Stomach (tissue), 9 donors: Measurements from ENCODE around the gene C17orf100. TPM values are rescaled to one million over a fixed set of nuclear protein-coding genes. Genes with fewer than 3 reads are reported as not detected.

Source experiments
- DNase-seq, 2 donors: peaks; one replicate each; pipeline versions ENCODE4 v3.0.0 to v3.0.0-alpha.2; 2013 to 2019
- H3K27ac ChIP-seq, 5 donors: fragments of 200-600 bp in 4 of 5; sonication (generic) in 4 of 5; one replicate each; pipeline ENCODE4 v1.5.1; 2013 to 2019; ENCODE audit warnings: mild to moderate bottlenecking in 1 of 5, moderate library complexity in 1 of 5
- H3K27me3 ChIP-seq, 3 donors: fragments of 200-600 bp; sonication (generic); one replicate each; pipeline ENCODE4 v1.5.1; 2017 to 2019; ENCODE audit warnings: mixed run types in 1 of 3
- H3K36me3 ChIP-seq, 4 donors: fragments of 200-600 bp; sonication (generic); 1 replicate in 3 of 4; 2 replicates in 1 of 4; pipeline ENCODE4 v1.5.1; 2016 to 2019
- H3K4me1 ChIP-seq, 4 donors: fragments of 200-600 bp; sonication (generic); one replicate each; pipeline ENCODE4 v1.5.1; 2016 to 2019
- H3K4me3 ChIP-seq, 4 donors: fragments of 200-600 bp; sonication (generic) in 3 of 4; one replicate each; pipeline ENCODE4 v1.5.1; 2016 to 2019; ENCODE audit warnings: mild to moderate bottlenecking in 1 of 4
- H3K9me3 ChIP-seq, 4 donors: fragments of 200-600 bp; sonication (generic); one replicate each; pipeline ENCODE4 v1.5.1; 2016 to 2019
- EP300 ChIP-seq: sonication (generic); formaldehyde crosslinking; IDR thresholded peaks from one replicate; pipeline ENCODE4 v1.6.1; 2017; ENCODE audit warnings: antibody characterized with exemption
- POLR2A ChIP-seq, 4 donors: fragments of 450-650 bp; IDR thresholded peaks; one replicate each; pipeline ENCODE4 v1.6.1; 2016; ENCODE audit warnings: antibody characterized with exemption in 4 of 4, control low read depth in 2 of 4, mild to moderate bottlenecking in 1 of 4, moderate library complexity in 1 of 4
- POLR2AphosphoS5 ChIP-seq, 3 donors: sonication (generic); formaldehyde crosslinking; IDR thresholded peaks; one replicate each; pipeline ENCODE4 v1.6.1; 2016; ENCODE audit warnings: antibody characterized with exemption in 3 of 3
- WGBS, 5 donors: extraction: QIAGEN DNeasy Blood & Tissue Kit in 3 of 5; methylation state at CpG; one replicate each; pipeline versions ENCODE4 v1.1.5 to v1.1.7; 2013 to 2018; 5-methylcytosine and 5-hydroxymethylcytosine counted together
- intact Hi-C: fragments of 100-400 bp; cut with DNase I; formaldehyde crosslinking; loops from one replicate; pipeline ENCODE4 v1.15.1; 2023; ENCODE audit warnings: low total_unique reads
- polyA plus RNA-seq, 3 donors: library from polyadenylated mRNA; stranded (reverse); fragments of 200-250 nt; gene quantifications; one replicate each; pipeline ENCODE4 v1.2.3, GENCODE V29; 2013
- total RNA-seq, 5 donors: library from RNA; depleted of rRNA; stranded (reverse); fragments of >200 nt; gene quantifications; one replicate each; pipeline versions ENCODE4 v1.1.0 to v1.2.3, GENCODE V29; 2014 to 2016
- TF ChIP-seq, protein P1 (sequence below), 7 experiments: fragments of 450-650 bp in 4 of 7; fragments of 200-600 bp in 3 of 7; sonication (generic) in 3 of 7; IDR thresholded peaks; one replicate each; pipeline ENCODE4 v1.5.1; 2016 to 2019; ENCODE audit warnings: antibody characterized with exemption in 7 of 7, control low read depth in 2 of 7, mild to moderate bottlenecking in 1 of 7
- donor health status: healthy with polysubstance abuse.
- donor health status: Bipolar disorder and iron deficiency.
- donor health status: healthy.

C17orf100 gene
- total and polyA plus RNA-seq, 8 donors, result 0.55 to 14.2 (median 1.8) TPM; not detected in 2

DNA sequence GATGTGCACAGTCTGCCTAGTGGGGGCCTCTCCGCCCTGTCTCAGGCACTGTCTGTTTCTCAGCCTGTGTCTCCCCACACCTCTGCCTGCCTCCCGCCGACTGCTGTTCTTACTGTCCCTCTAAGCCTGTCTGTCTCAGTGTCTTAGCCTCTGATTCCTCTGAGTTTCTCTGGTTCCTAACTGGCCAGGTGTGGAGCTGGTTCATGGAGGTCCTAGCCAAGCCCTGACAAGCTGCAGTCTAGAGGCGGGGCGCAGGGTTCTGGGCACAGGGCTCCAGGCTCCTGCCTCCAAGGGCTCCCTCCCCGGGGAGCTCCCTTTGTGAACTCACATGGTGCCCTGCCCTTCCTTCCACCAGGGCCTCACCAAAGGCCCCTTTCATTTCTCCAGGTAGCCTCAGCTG, 19.4 kb downstream of the C17orf100 start:
- H3K4me1 ChIP-seq, result peaks cover 0 to 4% (median 1%) of the 10 kb centered on the region in 4 donors
- H3K4me3 ChIP-seq, result no peak overlapping the region
- H3K36me3 ChIP-seq, result no peaks in the 10 kb centered on the region
- DNase-seq, result no peak
- intact Hi-C loops, result no loop called here
- no peak overlapping the region for H3K27ac ChIP-seq
- H3K27me3 ChIP-seq, result peaks cover 0 to 41% (median 0%) of the 10 kb centered on the region in 3 donors
- WGBS, 5 donors, result 77 to 89% (median 86%) methylated on average over 5 to 6 of the region's 6 CpGs
- H3K9me3 ChIP-seq, result no peaks in the 10 kb centered on the region
- TF ChIP-seq POLR2AphosphoS5 (IDR thresholded peaks at IDR 0.05) (no peak), POLR2A (IDR thresholded peaks at IDR 0.05) (no peak), EP300 (no peak)
- TF ChIP-seq, protein P1, sequence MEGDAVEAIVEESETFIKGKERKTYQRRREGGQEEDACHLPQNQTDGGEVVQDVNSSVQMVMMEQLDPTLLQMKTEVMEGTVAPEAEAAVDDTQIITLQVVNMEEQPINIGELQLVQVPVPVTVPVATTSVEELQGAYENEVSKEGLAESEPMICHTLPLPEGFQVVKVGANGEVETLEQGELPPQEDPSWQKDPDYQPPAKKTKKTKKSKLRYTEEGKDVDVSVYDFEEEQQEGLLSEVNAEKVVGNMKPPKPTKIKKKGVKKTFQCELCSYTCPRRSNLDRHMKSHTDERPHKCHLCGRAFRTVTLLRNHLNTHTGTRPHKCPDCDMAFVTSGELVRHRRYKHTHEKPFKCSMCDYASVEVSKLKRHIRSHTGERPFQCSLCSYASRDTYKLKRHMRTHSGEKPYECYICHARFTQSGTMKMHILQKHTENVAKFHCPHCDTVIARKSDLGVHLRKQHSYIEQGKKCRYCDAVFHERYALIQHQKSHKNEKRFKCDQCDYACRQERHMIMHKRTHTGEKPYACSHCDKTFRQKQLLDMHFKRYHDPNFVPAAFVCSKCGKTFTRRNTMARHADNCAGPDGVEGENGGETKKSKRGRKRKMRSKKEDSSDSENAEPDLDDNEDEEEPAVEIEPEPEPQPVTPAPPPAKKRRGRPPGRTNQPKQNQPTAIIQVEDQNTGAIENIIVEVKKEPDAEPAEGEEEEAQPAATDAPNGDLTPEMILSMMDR (IDR thresholded peaks at IDR 0.05), result no peak

DNA sequence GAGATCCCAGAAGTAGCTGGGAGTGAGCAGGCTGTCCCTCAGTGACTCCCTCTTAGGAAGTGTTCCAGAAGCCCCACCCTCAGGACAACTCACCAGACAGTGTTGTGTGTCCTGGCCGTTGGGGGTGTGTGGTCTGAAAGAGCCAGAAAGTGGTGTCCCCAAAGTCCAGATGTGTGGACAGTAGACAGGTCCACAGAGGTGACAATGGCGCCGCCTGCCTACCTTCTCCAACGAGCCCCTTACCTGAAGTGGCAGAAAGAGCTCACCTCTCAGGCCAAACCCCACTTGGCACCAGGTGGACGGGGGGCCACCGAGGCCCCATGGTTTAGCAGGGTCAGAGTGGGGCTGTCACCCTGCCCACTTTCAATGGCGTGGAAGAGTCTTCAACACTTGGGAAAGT, 19.9 kb downstream of the C17orf100 start:
- intact Hi-C loops, result no loop called here
- TF ChIP-seq, protein P1 (IDR thresholded peaks at IDR 0.05), result no peak
- no peak for TF ChIP-seq POLR2A (IDR thresholded peaks at IDR 0.05)
- no peak for TF ChIP-seq POLR2AphosphoS5 (IDR thresholded peaks at IDR 0.05)
- TF ChIP-seq EP300, result no peak
- 80 to 87% (median 85%) methylated on average over 6 to 7 of the region's 7 CpGs for WGBS, 5 donors

DNA sequence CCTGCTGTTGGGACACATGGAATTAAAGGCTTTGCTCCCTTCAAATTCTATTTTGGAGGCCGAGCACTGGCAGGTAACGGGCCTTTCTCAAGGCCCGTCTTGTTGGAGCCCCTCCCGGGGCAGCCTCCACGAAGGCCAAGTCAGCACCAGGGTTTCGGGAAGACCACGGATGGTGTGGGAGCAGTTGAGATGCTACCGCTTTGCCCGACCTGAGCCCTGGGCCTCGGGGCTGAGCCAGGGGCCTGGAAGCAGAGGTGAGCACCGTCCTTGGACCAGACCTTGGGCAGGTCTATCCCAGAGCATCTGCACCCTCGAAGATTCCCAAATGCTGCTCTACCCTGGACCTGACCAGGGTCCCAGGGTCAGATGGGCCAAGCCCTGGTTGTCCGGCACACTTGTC, 23.0 kb downstream of the C17orf100 start:
- Histone ChIP-seq H3K36me3 (no peaks in the 10 kb centered on the region), H3K4me1 (peaks cover 0 to 17% (median 14%) of the 10 kb centered on the region in 4 donors), H3K27me3 (peaks cover 0 to 52% (median 3%) of the 10 kb centered on the region in 3 donors), H3K9me3 (no peaks in the 10 kb centered on the region), H3K4me3 (no peak overlapping the region), H3K27ac (no peak overlapping the region)
- WGBS, 5 donors, result 91 to 96% (median 94%) methylated on average over 11 to 13 of the region's 13 CpGs
- intact Hi-C loops, result no loop called here
- TF ChIP-seq, protein P1 (IDR thresholded peaks at IDR 0.05), result no peak
- TF ChIP-seq EP300 (no peak), POLR2AphosphoS5 (IDR thresholded peaks at IDR 0.05) (no peak)
- DNase-seq, result no peak

More for the DNA sequence above, 19.9 kb downstream of the C17orf100 start:
- H3K36me3 ChIP-seq, result no peaks in the 10 kb centered on the region
- no peak for DNase-seq
- no peaks in the 10 kb centered on the region for H3K9me3 ChIP-seq
- no peak overlapping the region for H3K4me3 ChIP-seq
- peaks cover 0 to 3% (median under 1%) of the 10 kb centered on the region in 4 donors for H3K4me1 ChIP-seq
- H3K27me3 ChIP-seq, result peaks cover 0 to 45% (median 0%) of the 10 kb centered on the region in 3 donors
- no peak overlapping the region for H3K27ac ChIP-seq

DNA sequence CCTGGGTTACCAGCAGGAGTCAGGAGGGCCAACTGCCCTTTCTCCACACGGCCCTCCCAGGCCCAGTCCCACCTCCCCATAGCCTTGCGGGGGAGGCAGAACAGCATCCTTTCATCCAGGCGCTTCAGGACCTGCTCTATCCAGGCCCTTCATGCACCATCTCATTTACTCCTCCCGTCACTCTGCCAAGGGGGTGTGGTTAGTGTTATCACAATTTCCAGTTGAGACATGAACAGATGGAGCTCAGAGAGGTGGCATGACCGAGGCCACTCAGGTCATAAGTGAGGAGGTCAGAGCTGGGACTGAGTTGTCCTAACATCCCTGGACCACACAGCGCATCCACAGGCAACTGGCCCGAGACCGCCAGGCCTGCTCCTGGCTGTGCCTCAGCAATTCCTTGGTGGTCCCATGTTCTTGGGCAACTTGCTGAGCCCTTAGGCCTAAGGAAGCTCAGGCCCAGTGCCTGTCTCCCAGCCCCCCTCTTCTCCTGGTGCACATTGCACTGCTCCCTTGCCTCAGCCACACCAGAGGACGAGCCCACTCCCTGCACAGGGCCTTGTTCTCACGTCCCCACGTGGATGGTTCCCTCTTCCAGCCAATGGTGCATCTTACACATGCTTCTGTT, 23.8 kb downstream of the C17orf100 start:
- intact Hi-C loops, result no loop called here
- Histone ChIP-seq H3K27ac (no peak overlapping the region), H3K27me3 (peaks cover 0 to 49% (median 3%) of the 10 kb centered on the region in 3 donors)

More for the DNA sequence above, 23.8 kb downstream of the C17orf100 start:
- 71 to 85% (median 77%) methylated on average over 11 of the region's 11 CpGs for WGBS, 5 donors
- Histone ChIP-seq H3K36me3 (no peaks in the 10 kb centered on the region), H3K4me3 (no peak overlapping the region), H3K9me3 (no peaks in the 10 kb centered on the region), H3K4me1 (peaks cover 0 to 17% (median 14%) of the 10 kb centered on the region in 4 donors)
- no peak for DNase-seq
- TF ChIP-seq, protein P1 (IDR thresholded peaks at IDR 0.05), result no peak
- TF ChIP-seq EP300 (no peak), POLR2AphosphoS5 (IDR thresholded peaks at IDR 0.05) (no peak), POLR2A (IDR thresholded peaks at IDR 0.05) (no peak)
